HepG2 (cell line): ENCODE measurements around the gene GCH1. TPM values are rescaled to one million over a fixed set of nuclear protein-coding genes. Genes with fewer than 3 reads are reported as not detected.

ENCODE experiments used
- ARNT ChIP-seq: fragments of 450-650 bp; IDR thresholded peaks from 2 replicates; pipeline ENCODE4 v1.6.1; 2017
- CCAR2 ChIP-seq: fragments of 200-400 bp; formaldehyde crosslinking; optimal IDR thresholded peaks from 2 replicates; pipeline ENCODE3; 2018; ENCODE audit warnings: low read depth, mild to moderate bottlenecking, low read length, moderate library complexity
- CREM ChIP-seq, 2 experiments: sonication (generic) in 1 of 2; formaldehyde crosslinking in 1 of 2; IDR thresholded peaks; 2 replicates each; pipeline versions ENCODE4 v1.4.0 to v1.6.1; 2016 to 2020; ENCODE audit warnings: antibody characterized with exemption in 1 of 2, mild to moderate bottlenecking in 1 of 2, missing genetic modification reagents in 1 of 2
- NFKB2 ChIP-seq: sonication (generic); formaldehyde crosslinking; IDR thresholded peaks from 2 replicates; pipeline ENCODE4 v1.4.0; 2020; ENCODE audit warnings: missing genetic modification reagents, borderline replicate concordance
- PCBP1 ChIP-seq: fragments of 200-400 bp; formaldehyde crosslinking; IDR thresholded peaks from 2 replicates; pipeline ENCODE4 v1.6.1; 2017; ENCODE audit warnings: mild to moderate bottlenecking, low read depth, low read length, borderline replicate concordance
- REL ChIP-seq: sonication (generic); formaldehyde crosslinking; conservative IDR thresholded peaks from 2 replicates; pipeline ENCODE4 v1.8.0; 2022; ENCODE audit warnings: mild to moderate bottlenecking, missing genetic modification reagents, moderate library complexity
- RORA ChIP-seq: sonication (generic); formaldehyde crosslinking; IDR thresholded peaks from 2 replicates; pipeline ENCODE4 v1.5.0; 2020; ENCODE audit warnings: mild to moderate bottlenecking, missing genetic modification reagents, moderate library complexity
- SMARCE1 ChIP-seq: fragments of 450-650 bp; IDR thresholded peaks from 2 replicates; pipeline ENCODE4 v1.6.1; 2017; ENCODE audit warnings: borderline replicate concordance
- SP5 ChIP-seq: IDR thresholded peaks from 2 replicates; pipeline ENCODE4 v1.6.1; 2016; ENCODE audit warnings: low read depth, borderline replicate concordance
- TAF15 ChIP-seq: fragments of 200-400 bp; formaldehyde crosslinking; IDR thresholded peaks from one replicate; pipeline ENCODE4 v1.6.1; 2018; ENCODE audit warnings: mild to moderate bottlenecking, low read depth, low read length; ENCODE audit not compliant: poor library complexity, severe bottlenecking
- TRIM24 ChIP-seq: sonication (generic); formaldehyde crosslinking; IDR thresholded peaks from 2 replicates; pipeline ENCODE4 v1.8.0; 2022; ENCODE audit warnings: mild to moderate bottlenecking, missing genetic modification reagents
- ZBTB8A ChIP-seq: sonication (generic); formaldehyde crosslinking; IDR thresholded peaks from 2 replicates; pipeline ENCODE4 v1.4.0; 2020; ENCODE audit warnings: mild to moderate bottlenecking, low read depth, missing genetic modification reagents, borderline replicate concordance
- ZNF136 ChIP-seq: sonication (generic); formaldehyde crosslinking; IDR thresholded peaks from 2 replicates; pipeline ENCODE4 v1.8.1; 2022; ENCODE audit warnings: low read depth, mild to moderate bottlenecking, moderate library complexity, missing genetic modification reagents
- ZNF251 ChIP-seq: sonication (generic); formaldehyde crosslinking; IDR thresholded peaks from 2 replicates; pipeline ENCODE4 v1.9.0; 2021; ENCODE audit warnings: mild to moderate bottlenecking, missing genetic modification reagents
- ZNF292 ChIP-seq: sonication (generic); formaldehyde crosslinking; IDR thresholded peaks from 2 replicates; pipeline ENCODE4 v1.8.1; 2022; ENCODE audit warnings: mild to moderate bottlenecking, low read depth, missing genetic modification reagents, borderline replicate concordance
- ZNF75D ChIP-seq: sonication (generic); formaldehyde crosslinking; IDR thresholded peaks from 2 replicates; pipeline ENCODE4 v1.8.1; 2023; ENCODE audit warnings: missing genetic modification reagents, mild to moderate bottlenecking, borderline replicate concordance
- ZNF790 ChIP-seq: sonication (generic); formaldehyde crosslinking; IDR thresholded peaks from 2 replicates; pipeline ENCODE4 v1.8.0; 2022; ENCODE audit warnings: missing genetic modification reagents, mild to moderate bottlenecking, borderline replicate concordance
- polyA plus RNA-seq, 8 experiments: library from polyadenylated mRNA; depleted of rRNA in 3 of 8; stranded (reverse) in 7 of 8; unstranded in 1 of 8; fragments of >200 nt; fragmentation: Illumina TruSeq in 4 of 8; extraction: Trizol in 4 of 8; gene quantifications; 2 replicates each; pipeline versions ENCODE4 v1.2.1 to v1.2.3, GENCODE V29; 2011 to 2016; ENCODE audit warnings: low read depth in 4 of 8, missing spikeins in 1 of 8, mixed read lengths in 1 of 8; ENCODE audit not compliant: insufficient read depth in 1 of 8
- total RNA-seq, 5 experiments: library from RNA; depleted of rRNA; stranded (reverse); fragments of >200 nt; fragmentation: Illumina TruSeq; extraction: Trizol; gene quantifications; 2 replicates each; pipeline ENCODE4 v1.2.3, GENCODE V29; 2016; ENCODE audit warnings: low read depth in 1 of 5
- TF ChIP-seq, protein P1 (sequence below): sonication (generic); formaldehyde crosslinking; IDR thresholded peaks from one replicate; pipeline ENCODE4 v1.5.1; 2020; ENCODE audit warnings: mild to moderate bottlenecking, missing genetic modification reagents; ENCODE audit errors: not compliant biosample characterization
- TF ChIP-seq, protein P2 (sequence below): sonication (generic); formaldehyde crosslinking; IDR thresholded peaks from 2 replicates; pipeline ENCODE4 v1.8.0; 2022; ENCODE audit warnings: missing genetic modification reagents, mild to moderate bottlenecking, inconsistent platforms, borderline replicate concordance

Gene GCH1
- total and polyA plus RNA-seq, 2 of the 13 experiments (the other 11 are each of a cell fraction or from before 2014, with no cell fraction given) = 15.0 to 25.2 TPM

DNA sequence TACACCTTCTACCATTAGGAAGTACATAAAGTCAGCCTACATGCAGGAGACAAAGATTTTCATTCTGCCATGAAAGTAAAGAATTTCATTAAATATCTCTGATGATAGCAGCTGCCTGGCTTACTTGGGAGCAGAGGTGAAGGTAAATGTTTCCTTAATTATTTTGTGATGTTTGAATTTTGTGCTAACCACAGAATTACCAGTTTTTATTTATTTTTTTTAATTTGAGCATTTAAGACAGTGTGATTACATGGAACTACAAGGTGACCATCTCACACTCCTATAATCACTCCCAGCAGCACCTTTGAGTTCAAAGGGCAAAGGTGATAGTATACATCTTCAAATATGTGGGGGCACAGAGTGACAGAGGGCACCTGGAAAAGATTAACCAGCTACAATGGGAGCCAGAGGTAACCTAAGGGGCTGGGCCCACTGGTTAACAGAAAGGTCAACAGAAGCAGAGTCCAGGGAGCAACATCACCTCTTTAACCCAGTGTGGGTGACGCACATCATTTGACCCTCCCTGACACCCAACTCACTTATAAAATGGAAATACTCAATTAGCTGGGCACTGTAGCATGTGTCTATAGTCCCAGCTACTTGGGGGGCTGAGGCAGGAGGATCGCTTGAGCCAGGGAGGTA lies 65.0 kb downstream of the GCH1 start (continued):
- TF ChIP-seq REL = no peak
- TF ChIP-seq SMARCE1 = no peak
- TF ChIP-seq ZNF75D (CRISPR knock-in tag) = no peak
- TF ChIP-seq ZNF292 = peak; percentile 80; the same call in 1 of the 2 replicates
- no peak for TF ChIP-seq NFKB2 (CRISPR knock-in tag)
- no peak for TF ChIP-seq ARNT
- TF ChIP-seq PCBP1 = no peak
- no peak for TF ChIP-seq ZBTB8A (CRISPR knock-in tag)
- no peak for TF ChIP-seq CCAR2
- TF ChIP-seq SP5 (CRISPR knock-in tag) = peak; percentile 58; the same call in 1 of the 2 replicates
- TF ChIP-seq ZNF790 = no peak
- TF ChIP-seq CREM (IDR thresholded peaks at IDR 0.05) = peak; percentile 87
- TF ChIP-seq CREM (CRISPR knock-in tag; IDR thresholded peaks at IDR 0.05) = no peak
- no peak for TF ChIP-seq RORA (CRISPR knock-in tag)
- no peak for TF ChIP-seq TRIM24 (CRISPR knock-in tag)
- TF ChIP-seq, protein P1, sequence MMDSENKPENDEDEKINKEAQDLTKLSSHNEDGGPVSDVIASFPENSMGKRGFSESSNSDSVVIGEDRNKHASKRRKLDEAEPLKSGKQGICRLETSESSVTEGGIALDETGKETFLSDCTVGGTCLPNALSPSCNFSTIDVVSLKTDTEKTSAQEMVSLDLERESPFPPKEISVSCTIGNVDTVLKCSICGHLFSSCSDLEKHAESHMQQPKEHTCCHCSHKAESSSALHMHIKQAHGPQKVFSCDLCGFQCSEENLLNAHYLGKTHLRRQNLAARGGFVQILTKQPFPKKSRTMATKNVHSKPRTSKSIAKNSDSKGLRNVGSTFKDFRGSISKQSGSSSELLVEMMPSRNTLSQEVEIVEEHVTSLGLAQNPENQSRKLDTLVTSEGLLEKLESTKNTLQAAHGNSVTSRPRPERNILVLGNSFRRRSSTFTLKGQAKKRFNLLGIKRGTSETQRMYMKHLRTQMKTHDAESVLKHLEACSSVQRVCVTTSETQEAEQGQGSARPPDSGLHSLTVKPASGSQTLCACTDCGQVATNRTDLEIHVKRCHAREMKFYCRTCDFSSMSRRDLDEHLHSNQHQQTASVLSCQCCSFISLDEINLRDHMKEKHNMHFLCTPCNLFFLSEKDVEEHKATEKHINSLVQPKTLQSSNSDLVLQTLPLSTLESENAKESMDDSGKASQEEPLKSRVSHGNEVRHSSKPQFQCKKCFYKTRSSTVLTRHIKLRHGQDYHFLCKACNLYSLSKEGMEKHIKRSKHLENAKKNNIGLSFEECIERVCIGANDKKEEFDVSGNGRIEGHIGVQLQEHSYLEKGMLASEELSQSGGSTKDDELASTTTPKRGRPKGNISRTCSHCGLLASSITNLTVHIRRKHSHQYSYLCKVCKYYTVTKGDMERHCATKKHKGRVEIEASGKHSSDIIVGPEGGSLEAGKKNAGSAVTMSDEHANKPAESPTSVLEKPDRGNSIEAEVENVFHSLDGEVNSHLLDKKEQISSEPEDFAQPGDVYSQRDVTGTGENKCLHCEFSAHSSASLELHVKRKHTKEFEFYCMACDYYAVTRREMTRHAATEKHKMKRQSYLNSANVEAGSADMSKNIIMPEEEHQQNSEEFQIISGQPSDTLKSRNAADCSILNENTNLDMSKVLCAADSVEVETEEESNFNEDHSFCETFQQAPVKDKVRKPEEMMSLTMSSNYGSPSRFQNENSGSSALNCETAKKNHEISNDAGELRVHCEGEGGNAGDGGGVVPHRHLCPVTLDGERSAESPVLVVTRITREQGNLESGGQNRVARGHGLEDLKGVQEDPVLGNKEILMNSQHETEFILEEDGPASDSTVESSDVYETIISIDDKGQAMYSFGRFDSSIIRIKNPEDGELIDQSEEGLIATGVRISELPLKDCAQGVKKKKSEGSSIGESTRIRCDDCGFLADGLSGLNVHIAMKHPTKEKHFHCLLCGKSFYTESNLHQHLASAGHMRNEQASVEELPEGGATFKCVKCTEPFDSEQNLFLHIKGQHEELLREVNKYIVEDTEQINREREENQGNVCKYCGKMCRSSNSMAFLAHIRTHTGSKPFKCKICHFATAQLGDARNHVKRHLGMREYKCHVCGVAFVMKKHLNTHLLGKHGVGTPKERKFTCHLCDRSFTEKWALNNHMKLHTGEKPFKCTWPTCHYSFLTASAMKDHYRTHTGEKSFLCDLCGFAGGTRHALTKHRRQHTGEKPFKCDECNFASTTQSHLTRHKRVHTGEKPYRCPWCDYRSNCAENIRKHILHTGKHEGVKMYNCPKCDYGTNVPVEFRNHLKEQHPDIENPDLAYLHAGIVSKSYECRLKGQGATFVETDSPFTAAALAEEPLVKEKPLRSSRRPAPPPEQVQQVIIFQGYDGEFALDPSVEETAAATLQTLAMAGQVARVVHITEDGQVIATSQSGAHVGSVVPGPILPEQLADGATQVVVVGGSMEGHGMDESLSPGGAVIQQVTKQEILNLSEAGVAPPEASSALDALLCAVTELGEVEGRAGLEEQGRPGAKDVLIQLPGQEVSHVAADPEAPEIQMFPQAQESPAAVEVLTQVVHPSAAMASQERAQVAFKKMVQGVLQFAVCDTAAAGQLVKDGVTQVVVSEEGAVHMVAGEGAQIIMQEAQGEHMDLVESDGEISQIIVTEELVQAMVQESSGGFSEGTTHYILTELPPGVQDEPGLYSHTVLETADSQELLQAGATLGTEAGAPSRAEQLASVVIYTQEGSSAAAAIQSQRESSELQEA = no peak
- no peak for TF ChIP-seq TAF15
- no peak for TF ChIP-seq ZNF136
- TF ChIP-seq, protein P2, sequence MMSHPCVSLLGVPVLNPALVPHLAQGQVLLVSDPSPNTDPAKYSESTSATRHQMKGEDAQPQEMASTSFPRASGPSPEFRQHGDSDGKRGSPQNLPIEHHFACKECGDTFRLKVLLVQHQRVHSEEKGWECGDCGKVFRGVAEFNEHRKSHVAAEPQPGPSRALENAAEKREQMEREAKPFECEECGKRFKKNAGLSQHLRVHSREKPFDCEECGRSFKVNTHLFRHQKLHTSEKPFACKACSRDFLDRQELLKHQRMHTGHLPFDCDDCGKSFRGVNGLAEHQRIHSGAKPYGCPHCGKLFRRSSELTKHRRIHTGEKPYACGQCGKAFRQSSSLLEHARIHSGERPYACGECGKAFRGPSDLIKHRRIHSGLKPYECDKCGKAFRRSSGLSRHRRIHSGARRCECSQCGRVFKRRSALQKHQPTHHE (CRISPR knock-in tag) = no peak
- TF ChIP-seq ZNF251 (CRISPR knock-in tag) = no peak
